ENCODE results near the gene SEMA7A.
"Not testable (repeated sequence)": the region's sequence is repeated elsewhere in the genome, so short reads cannot be mapped to it uniquely, and the experiment has no call there.

The SEMA7A gene

DNA sequence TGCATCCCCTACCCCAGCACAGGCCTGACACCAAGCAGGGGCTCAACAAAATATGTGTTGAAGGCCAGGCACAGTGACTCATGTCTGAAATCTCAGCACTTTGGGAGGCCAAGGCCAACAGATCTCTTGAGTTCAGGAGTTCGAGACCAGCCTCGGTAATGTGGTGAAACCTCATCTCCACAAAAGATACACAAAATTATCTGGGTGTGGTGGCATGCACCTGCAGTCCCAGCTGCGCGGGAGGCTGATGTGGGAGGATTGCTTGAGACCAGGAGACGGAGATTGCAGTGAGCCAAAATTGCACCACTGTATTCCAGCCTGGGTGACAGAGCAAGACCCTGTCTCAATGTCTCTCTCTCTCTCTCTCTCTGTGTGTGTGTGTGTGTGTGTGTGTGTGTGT is 35.6 kb downstream of the SEMA7A start:
- DNase-seq: no peak

DNA sequence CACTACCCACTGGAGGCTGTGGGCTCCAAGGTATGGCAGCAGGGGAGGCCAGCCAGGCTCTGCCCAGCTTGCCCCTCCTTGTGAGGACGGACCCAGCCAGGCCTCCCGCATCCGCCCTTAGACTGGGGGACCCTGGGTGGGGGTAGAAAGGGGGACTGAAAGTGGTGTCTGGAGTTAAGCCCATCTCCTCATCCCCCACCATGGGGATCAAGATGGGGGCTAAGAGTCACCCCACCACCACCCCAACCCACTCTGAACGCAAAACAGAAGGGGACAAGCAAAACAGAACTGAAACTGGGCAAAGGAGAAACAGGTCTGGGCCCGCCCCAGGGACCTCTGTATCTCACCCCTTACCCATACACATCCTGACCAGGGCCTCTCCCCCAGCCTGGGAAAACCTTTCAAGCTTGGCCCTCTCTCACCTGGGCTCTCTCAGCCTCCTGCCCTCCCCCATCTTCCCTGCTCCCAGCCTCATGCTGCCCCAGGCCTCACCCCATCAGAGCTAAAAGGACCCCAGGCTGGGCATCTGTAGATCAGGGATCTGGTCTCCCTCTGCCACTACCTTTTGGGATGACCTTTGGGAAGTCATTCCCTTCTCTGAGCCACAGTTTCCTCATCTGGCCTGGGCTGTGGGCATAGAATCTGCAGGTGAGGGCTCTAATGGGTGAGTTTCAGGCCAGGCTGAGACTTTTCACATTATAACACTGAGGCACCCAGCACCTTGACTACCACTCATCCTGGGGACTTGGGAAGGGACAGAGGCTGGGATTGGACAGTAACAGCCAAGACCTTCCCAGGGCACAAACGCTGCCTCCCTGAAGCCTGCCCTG is 36.3 kb downstream of the SEMA7A start:
- no peak for DNase-seq

DNA sequence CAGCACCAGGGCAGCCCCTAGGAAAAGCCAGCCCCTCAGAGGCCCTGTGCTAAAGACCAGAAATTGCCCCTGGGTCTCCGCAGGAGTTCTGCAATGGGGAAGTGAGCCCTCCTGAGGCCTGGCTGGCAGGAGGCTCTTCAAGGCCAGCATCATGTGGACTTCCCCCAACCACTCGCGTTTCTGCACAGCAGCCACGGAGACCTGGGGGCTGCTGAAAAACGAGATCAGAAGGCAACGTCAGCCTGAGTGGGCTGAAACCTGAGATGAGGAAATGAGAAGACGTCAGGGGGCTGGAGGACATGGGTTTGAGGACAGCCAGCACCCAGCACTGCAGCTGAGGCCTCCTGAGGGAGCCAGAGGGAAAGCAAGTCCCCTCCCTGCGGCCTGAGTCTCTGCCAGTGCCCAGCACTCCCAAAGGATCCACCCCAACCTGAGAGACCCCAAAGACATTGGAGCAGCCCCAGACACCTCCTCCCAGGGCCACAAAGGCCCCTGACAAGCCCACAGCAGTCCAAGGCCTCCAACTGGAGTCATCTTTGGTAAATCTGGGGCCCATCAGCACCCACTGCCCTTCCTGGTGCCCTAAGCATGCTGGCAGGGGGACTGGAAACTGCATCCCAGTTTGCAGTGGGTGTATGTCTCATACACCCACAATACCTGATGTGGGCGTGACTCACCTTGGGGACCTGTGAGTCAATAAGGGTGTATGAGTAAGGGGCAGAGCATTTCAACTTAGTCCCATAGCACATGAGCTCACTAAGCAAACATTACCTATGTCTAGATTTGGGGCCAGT is 37.1 kb downstream of the SEMA7A start:
- DNase-seq: no peak

DNA sequence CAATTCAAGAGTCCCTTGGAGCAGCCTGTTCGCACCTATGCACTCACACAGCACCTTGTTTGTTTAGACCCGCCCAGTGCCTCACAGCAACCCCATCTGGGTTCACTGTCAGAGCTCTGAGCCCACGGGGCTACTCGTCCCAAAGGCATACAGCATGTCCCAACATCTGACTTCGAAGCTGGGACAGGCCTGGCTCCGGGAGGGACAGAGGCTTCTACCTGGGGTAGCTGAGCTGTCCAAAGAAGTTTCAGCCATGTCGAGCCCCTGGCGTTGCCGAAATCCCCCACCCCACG is 37.7 kb downstream of the SEMA7A start:
- no peak for DNase-seq

DNA sequence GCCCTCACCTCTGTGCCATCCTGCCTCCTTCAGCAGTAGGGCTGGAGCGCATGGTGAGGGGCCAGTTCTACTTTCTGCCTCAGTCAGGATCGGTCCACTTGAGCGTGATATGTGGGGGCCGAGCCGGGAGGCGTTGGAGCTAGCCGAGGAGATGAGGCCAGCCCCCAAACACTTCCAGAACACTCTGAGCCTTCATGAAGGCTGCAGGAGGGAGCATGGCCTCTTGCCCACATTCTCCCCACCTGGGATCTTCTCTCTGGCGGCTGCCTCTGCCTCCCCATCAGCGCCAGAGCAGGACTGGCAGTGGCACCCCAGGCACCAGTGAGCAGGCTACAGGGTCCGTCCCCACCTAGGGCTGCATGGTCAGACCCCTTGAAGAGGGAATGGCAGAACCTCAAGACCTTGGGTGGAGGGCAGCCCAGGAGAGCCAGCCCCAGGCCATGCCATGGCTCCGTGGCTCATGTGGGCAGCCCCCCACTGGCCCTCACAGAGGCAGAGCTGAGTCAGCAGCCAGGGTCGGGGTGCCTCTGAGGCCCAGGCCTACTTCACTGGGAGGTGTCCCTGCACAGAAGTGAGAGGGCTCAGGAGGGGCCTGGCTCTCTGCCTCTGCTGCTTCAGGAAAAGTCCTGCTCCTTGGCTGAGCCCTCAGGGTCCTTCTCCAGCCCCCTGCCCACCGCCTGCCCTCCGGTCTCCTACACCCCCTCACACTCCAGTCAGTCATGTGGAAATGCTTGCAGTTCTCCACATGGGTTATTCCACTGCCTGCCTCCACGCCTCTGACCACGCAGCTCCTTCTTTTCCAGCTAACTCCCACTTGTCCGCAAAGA is 38.2 kb downstream of the SEMA7A start:
- DNase-seq: no peak

DNA sequence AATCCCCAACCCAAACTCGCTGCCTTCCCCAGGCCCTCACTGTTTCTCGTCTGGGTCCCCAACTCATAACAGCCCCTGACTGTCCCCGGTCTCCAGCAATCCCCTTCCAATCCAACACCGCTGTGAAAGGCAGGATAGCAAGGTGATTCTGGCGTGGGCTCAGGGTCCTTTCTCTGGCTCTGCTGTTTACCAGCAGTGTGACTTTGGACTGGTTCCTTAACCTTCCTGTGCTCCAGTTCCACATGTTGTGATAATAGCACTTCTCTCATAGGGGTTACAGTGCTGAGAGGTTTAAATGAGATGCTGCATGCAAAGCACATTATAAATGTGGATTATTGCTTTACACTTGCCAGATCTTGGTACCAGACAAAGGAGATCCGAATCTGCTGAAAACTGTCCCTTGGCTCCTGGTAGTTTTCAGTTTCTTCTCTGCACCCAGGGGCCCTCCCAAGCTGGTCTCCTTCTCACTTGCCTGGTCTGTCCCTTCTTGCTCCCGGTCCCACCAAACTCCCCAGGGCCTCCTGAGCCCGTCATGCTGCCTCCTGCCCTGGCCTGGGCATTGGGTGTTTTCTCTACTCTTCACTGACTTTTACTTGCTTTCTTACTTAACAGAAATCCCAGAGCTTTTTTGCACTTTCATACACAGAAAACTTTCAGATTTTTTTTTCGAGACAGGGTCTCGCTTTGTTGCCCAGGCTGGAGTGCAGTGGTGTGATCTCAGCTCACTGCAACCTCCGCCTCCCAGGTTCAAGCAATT is 39.5 kb downstream of the SEMA7A start:
- DNase-seq: no peak

DNA sequence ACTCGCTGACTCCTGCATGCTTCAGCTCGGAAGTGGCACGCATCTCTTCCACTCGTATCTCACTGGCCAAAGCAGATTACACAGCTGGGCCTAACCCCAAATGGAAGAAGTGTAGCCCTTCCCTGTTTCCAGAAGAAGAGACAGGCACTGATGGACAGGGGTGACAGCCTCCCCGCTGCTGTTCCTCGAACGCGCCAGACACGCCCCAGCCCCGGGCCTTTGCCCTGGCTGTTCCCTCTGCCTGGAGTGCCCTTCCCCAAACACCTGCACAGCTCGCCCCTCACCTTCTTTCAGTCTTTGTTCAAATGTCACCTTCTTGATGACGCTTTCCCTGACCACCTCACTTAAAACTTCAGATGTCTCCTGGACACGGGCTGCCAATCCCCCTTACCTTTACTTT is 40.3 kb downstream of the SEMA7A start:
- no peak for DNase-seq

DNA sequence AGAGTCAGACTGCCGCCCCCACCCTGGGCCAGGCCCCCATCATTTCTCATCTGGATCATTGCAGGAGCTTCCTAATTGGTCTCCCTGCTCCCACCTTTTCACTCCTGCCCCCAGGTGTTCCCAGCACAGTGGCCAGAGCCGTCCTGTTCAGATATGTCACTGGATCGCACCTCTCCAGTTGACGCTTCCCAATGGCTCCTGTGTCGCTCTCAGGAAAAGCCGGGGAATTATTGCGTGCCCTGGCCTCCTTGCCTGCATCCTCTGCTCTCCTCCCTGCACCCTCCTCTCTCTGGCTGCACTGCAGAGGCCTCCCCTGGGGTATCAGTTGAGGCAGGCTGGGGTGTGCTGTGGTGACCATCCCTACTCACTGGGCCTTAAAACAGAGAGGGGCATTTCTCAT is 40.9 kb downstream of the SEMA7A start:
- DNase-seq: no peak

DNA sequence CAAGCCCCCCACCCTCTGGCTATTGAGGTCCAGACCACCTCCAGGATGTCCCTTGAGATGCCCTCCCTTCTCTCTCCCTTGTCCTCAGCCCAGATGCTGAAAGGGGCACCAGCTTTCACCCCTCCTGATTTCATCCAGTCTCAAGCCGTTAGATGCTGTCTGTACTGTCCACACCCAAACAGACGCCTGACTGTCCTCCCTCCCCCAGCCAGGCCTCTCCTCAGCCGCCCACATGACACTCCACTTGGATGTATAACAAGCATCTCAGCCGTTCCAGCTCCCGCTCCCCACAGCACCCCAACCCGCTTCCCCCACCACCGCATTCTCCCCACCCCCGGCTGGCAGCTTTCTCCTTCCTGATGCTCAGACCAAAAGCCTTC is 41.3 kb downstream of the SEMA7A start:
- DNase-seq: no peak

DNA sequence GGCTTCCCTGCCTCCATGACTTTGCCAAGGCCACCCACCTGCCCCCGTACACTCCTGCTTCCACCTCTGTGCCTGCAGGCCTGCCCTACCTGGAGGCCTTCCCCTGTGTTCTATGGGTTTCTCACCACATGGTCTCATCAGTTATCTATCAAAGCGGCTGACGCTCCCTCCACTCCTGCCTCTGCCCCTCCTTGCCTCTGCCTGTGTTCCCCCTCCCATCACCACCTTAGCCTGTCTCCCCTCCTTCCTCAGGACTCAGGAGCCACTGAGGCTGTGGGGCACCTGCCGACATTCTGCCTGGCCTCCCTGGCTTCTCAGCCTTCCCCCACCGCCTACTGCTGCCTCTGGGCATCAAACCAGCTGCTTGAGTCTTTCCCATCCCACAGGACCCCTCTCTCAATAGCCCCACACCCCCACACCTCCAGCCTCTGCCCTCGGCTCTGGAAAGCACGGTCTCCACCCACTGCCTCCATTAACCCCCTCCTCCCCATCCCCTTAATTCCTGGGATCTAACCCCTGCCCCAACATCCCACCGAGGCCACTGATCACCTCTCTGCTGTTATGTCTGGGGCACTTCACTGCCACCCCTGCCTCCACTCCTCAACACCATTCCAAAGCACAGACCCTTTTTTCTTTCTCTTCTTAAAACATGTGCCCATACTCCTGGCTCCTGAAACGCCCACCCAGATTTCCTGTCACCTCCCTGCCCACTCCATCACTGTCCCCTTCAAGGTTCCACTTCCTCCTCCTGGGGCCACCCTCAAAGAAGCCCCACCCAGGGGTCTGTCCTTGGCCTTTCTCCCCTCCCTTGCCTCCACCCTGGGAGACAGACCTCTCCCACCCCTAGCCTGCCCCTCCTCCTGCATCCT is 41.9 kb downstream of the SEMA7A start:
- DNase-seq: no peak

DNA sequence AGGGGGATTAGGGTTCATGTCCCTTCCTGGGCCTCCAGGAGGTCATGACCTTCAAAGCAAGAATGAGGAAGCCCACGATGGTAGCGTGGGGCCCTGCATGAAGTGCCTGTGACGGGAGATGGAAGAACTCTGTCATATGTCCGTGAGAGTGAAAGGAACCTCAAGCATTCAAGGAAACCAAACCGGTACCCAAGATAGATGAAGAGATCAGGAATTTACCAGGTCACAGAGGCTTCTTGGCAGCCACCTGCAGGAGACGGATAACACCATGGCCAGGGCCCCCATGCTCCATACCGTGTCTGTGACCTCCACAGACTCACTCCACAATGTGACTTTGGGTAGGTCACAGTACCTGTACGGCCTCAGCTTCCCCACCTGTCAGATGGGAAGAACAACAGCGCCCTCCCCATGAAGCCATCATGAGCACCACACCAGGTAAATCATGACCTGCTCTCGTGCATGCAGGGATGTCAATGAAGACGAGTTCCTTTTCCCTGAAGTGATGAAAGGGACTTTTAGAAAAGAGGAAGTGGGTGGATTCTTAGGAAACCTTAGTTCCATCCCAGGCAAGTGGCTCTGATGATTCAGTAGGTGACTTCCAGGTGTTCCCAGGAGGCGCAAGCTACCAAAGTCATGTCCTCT is 43.0 kb downstream of the SEMA7A start:
- no peak for DNase-seq

DNA sequence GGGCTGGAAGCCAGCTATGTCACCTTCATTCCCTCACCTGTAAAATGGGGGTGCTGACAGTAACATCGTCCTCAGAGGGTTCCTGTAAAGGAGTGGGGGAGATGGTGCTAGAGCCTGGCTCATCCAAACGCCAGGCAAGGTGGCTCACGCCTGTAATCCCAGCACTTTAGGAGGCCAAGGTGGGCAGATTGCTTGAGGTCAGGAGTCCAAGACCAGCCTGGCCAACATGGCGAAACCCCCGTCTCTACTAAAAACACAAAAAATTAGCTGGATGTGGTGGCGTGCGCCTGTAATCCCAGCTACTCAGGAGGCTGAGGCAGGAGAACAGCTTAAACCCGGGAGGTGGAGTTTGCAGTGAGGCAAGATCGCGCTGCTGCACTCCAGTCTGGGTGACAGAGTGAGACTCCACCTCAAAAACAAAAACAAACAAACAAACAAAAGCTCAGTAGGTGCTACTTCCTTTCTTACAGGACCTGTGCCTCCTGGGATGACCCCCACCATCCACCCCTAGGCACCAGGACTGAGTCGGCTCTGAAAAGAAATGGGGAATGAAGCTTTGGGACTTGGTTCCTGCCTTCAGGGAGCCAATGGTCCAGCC is 43.6 kb downstream of the SEMA7A start:
- DNase-seq: not testable (repeated sequence)

DNA sequence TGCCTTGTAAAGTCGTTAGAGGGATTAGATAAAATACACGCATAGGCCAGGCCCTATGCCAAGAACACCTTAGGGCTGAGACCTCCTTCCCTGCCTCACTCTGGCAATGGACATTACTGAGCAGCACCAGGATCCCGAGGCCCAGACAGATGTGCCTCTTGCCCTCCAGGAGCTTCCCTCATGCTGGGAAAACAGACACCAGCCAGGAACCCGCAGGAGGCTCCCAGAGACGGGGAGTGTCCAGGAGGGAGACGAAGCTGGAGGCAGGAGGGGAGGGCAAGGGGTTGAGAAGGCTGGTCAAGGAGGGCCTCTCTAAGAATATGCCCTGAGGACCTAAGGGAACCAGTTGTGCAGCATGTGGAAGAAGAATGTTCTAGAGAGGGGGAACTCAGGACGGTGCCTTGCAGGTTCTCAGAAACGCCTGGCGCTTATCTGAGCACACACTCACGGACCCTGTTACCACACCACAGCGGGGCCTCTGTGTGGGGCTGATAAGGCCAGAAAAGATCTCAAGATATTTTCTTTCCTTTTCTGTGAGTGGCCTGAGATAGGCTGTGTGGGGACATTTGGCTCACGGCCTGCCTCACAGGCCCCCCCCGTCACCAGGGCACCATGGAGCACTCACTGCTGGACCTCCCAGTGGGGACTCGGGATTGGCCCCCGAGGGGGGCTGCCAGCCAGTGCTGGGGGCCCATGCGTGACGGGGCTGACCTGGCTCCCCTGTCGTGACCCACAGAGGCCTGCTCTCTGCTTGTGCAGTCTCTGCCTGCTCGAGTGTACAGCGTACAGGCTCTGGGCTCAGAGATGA is 44.3 kb downstream of the SEMA7A start:
- DNase-seq: no peak

DNA sequence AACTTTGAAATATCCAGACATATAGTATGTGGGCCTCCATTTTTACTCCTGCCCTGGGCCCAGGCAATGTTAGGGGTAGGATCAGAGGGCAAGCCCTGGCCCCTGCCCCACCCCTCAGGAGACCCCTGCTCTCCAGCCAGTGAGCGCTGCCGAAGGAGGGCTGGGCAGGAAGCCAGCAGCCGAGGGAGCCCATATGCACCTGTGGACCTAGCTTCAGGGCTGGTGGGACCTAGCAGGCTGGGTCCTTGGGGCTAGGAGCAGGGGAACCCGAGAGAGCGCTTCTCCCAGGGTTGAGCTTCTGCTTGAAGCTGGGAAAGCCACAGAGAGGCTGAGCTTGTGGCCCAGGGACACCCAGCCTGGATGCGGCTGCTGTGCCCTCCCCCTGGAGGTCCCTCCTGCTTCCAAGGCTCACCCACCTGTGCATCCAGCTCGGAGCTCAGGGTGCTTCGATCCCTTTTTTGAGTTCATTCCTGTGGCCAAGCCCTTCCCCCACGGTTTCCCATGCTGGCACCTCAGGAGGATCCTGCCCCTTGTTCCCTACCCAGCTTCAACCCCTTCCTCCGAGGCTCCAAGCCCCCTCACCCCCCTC is 45.3 kb downstream of the SEMA7A start:
- no peak for DNase-seq

DNA sequence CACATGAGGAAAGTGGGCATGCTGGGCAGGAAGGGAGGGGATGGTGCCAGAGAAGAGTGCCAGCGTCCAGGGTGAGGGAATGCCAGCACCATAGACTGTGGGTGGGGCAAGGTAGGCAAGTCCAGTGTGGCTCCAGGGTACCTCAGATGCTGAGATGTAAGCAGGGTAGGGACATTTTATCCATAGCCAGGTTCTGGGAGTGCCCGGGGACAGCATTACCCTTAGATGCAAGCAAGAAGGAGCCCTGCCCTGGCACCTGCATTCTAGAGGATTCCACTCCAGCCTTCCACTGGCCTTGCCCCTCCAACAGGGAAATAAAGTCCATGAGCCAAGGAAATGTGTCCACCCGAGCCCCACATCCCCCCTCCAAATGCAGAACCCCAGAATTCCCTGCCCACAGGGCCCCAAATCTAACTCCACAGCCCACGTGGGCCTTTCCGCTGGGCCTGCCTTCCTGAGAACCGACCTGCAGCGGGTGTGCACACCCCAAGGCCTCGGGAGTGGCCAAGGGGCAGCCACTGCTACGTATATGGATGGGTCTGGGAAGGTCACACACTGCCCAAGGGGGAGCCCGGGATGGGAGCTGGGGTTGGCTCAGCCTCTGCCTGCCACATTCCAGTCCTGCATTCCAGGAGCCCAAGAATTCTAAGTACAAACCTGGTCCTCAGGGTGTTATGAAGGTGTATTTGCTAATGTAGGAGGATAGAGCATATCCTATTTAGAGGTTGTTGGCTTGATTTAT is 46.0 kb downstream of the SEMA7A start:
- DNase-seq: no peak

DNA sequence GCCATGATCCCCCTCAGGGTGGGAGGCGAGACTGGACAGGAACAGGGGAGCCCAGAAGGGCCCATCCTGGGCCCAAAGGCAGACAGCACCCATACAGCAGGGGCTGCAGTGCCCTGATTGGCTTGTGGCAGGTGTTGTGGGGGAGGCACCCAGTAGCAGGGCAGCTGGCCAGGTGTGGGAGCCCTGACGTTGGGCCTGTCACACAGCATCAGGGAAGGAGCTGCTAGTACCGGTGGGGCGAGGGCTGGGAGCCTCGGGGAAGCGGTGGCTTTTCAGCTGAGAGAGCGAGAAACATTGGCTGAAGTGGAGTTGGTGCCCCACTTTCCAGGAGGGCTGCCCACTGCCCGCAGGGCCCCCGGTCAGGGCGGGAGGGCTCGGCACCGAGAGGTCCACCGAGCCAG is 46.6 kb downstream of the SEMA7A start:
- no peak for DNase-seq

DNA sequence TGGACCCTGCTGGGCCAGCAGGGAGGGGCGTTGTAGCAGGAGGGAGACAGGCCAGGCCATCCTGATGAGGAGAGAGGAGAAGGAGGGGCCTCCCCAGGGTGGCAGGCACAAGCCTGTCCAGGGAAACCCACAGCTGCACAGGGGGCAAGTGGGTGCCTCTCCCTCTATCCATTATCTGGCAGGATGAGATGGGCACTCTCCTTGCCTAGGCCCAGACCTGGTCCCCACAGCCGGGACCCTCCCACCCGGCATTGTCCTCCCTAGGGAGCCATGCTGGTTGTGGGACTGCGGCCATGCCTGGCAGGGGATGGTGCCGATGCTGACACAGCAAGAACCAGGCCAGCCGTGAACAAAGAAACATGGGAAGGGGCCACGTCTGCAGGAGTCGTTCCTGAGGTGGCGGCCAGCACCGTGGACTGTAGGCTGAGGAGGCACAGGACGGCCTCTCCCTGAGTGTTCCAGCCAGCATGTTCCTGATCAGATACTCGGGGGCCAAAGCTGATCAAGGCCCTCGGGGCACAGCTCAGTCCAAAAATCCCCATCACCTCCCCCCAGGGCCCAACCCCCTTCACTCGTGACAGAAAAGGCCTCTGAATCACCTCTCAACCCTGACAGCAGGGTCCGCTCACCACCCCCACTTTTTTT is 47.1 kb downstream of the SEMA7A start:
- DNase-seq: no peak

DNA sequence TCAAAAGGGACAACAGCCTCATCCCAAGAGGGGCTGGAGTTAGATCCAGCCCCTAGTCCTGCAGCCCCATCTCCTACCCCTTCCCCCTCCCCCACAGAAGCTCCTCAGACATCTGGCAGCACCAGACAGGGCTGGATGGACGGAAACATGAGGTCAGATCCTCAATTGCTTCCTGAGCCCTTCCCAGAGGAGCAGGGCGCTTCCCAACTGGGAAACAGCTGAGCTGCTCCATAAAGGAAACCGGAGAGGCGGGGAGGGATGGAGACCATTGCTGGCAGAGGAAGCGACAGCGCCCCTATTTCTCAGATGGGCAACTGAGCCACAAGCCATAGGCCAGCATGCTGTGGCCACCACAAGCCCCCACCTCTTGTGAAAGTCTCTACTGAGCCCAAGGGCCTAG is 48.0 kb downstream of the SEMA7A start:
- no peak for DNase-seq

Data from NCI-H2227 treated with DMSO at 0.1 percent for 48 hours (cell line).